ENCODE data around the gene CPB2.

Gene CPB2

DNA sequence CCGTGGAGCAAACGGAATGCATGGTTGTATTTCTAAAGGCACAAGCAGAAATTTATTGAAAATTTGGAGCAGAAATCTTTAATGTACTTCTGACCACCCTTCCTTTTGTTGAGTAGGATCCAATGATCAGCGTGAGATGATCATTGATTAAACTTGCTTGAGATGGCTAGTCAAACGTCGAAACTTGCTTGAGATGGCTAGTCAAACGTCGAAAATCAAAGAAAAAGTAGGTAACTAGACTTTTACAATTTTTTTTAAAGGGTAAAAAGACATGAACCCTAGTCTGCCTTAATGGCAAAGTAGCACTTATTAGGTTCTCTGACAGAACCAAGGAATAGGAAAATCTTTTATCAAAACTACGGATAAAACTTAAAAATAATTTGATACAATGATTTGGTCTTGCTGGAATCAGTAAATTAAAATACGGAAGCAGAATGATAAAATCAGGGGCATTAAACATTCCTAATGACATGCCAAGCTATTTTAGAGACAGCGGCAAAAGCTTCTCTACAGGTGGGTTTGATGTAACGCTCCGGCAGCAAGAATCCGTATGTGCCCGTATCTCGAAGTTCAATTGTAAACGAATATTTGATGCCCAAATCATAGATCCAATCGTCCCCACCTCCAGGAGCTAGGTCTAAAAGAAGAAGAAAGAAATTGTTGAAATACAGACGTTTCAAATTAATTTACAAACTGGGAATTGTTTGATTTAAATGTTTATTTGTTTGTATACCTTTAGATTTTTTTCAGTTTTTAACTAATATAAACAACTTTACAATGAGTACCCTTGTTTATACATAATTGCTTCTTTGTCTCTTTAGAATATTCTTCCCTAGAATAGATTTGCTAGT, 51.4 kb downstream of the CPB2 start:
- DNase-seq (ENCODE audit: low read depth in 2 of 2, low spot score in 1 of 2): no peak

DNA sequence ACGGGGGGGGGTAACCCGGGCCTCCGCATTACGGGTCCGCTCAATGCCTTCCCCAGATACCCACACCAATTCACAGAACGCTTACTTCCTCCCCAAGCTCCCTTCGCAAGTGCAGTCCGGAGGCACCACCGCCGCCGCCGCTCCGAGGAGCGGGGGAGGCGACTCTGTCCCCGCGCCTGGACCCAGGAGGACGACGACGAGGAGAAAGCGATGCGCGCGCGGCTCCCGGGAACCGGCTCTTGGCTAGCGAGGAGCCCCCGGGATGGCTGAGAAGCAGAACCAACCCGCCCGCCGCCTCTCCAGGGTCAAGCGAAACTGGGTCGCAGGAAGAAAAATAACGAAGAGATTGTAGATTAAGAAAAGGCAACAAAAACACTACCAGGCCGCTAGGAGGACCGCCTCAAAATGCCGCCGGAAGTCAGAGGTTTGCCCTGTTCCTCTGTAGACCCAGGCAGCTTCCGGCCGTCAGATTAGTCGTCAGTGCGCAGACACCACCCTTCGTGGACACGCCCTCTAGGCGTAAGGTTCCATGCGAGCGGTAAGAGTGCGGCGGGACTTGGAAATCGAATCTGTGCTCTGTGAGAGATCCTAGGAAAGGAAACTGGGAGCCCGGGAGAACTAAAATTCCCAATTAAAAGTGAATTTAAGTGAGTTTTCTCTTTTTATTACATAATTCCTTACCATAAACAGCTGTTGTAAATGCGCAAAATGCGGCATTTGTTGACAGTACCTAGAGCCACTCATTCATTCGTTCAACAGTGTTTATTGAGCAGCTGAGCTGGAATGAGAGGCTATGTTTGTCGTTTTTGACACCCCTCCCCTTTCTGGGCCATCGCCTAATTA, 52.3 kb downstream of the CPB2 start, which contains the start of gene ZC3H13:
Gene ZC3H13 (minus strand): TSS at position 428 of the 843 bp plus-strand sequence. CDS start 7,239 bp downstream, outside the sequence.
- peak; percentile 77 to 87 for DNase-seq (ENCODE audit: low read depth in 2 of 2, low spot score in 1 of 2)

DNA sequence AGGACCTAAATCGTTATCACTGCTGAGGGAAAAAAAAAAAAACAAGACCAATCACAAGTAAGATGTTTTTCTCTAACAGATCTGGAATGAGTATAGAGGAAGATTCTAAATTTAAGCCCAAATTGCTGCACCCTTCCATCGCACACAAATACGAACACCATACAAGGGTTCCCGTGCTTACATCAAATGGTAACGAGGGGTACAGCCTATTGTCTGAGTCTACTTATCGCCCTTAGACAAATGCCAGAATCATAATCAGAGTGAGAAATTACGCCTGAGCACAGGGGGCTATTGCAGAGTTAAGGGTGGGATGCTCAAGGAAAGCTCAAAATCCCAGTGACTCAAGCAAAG, 52.9 kb downstream of the CPB2 start:
- no peak for DNase-seq (ENCODE audit: low read depth in 2 of 2, low spot score in 1 of 2)

DNA sequence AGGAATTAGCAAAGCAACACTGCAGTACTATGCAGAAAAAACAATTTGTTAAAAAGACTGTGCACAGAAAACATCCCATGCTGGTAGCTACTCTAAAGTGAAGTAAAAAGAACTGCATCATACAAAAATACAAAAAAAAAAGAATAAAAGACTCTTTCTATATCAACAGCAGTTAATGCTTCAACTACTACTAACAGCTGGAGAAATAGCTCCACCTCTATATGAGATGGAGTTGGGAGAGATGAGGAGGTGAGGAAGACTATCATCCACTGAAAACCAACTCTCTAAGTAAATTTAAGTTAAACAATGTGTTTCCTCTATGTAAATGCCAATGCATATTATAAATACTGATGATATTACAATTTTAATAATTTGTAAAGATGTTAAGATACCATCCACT, 54.1 kb downstream of the CPB2 start:
- DNase-seq (ENCODE audit: low read depth in 2 of 2, low spot score in 1 of 2): no peak

DNA sequence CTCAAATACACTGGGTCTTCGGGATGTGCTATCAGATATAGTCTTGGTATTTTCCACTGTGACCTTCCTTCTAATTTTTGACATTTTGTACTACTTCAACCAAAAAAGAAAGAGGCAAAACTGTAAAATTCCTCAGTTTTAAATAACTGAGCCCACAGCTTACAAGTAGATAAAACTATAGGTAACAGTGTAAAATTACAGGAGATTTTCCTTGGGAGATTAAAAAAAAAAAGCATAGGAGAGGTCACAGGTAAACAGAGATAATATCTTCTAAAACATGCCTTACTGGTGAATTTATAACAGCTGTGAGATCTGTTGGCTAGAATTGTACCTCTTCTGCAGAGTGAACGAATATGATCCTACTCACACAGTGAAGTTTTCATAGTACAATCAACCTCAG, 59.4 kb downstream of the CPB2 start:
- DNase-seq (ENCODE audit: low read depth in 2 of 2, low spot score in 1 of 2): no peak

DNA sequence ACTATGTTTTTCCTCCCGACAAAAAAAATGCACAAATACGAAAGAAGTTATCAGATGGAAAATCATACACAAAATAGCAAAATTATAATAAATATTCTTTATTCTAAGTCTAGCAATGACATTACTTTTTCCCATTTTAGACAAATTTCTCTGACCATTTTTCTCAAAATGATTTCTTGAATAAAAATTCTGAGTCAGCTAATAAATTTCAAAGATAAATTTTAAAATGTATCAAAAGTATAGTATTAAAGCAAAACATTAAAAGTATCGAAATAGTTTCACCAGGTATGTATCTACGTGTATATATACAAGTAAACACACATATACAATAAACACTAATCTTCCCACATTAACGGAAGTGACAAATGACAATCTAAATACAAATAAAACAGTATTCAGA, 61.2 kb downstream of the CPB2 start:
- DNase-seq (ENCODE audit: low read depth in 2 of 2, low spot score in 1 of 2): no peak

DNA sequence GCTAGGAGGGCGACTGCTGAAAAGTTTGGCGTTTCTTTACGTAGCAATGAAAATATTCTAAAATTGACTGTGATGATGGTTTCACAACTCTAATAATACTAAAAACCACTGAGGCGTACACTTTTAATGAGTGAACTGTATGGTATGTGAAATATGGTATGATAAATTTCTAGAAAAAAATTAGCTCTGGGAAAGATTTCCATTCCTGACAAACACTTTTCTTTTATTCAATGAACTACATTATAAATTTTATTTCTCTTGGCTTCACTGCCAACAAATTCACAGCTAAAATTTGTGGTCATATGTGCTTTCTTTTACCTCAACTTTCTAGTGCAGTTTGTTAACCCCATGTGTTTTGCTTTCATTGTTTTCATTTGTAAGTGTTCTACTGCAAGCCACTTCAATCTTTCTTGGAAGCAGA, 63.4 kb downstream of the CPB2 start:
- DNase-seq (ENCODE audit: low read depth in 2 of 2, low spot score in 1 of 2): no peak

DNA sequence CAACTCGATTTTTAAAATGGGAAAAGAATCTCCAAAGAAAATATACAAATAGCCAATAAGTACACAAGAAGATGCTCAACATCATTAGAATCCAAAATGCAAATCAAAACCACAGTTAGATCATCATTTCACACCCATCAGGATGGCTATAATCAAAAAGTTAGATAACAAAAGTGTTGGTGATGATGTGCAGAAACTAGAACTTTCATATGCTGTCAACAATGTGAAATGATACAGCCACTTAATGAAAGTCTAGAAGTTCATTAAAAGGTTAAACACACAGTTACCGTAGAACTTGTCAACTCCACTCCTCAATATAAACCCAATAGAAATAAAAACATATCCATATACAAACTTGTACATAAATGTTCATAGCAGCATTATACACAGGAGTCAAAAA, 64.1 kb downstream of the CPB2 start:
- DNase-seq (ENCODE audit: low read depth in 2 of 2, low spot score in 1 of 2): no peak

DNA sequence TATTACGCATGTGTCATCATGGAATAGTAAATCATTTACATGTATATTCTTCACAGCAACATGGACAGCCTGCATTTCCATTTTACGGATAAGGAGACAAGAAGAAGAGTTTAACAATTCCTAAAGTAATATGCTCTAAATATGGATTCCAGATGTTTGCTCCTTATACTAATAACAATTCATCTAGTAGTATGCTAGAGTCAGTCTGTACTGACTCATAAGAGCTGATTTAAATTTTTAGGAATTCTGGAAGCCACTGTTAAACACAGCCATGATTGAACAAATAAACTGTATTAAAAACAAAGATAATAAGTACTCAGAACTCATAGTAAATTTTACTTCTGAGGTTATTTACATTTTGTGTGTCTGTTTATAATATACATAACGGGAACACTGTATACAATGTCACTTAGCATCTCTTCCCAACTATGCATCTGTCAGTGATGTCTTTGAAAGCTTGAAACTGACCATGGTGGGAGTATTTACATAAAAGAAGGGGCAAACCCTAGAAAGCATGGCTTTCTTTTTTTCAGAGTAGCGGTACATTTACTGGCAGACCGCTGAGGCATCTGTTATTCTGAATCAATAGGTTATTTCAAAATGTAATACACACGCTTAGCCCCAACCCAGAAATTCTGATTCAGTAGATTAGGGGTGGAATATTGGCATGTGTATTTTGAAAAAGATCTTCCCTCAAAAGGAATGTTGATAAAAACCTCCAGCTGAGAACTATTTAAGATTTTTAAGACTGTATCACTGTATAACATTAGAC, 65.2 kb downstream of the CPB2 start:
- DNase-seq (ENCODE audit: low read depth in 2 of 2, low spot score in 1 of 2): no peak

DNA sequence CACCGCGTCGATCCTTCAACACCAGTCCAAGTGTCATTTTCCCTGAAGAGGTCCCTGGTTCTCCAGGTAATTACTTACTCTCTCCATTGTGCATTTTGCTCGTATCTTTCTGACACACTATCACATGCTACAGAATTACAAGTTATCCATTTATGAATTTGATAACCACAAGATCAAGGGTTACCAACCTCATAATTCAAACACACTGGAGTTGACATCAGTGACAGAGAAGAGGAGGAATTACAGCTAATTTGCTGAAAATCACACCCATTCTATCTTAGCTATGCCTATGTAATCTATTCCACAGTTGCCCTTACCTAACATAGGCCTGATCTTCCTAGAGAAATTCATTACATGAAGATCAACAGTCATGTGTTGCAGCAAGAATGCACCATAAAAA, 66.5 kb downstream of the CPB2 start:
- DNase-seq (ENCODE audit: low read depth in 2 of 2, low spot score in 1 of 2): no peak

DNA sequence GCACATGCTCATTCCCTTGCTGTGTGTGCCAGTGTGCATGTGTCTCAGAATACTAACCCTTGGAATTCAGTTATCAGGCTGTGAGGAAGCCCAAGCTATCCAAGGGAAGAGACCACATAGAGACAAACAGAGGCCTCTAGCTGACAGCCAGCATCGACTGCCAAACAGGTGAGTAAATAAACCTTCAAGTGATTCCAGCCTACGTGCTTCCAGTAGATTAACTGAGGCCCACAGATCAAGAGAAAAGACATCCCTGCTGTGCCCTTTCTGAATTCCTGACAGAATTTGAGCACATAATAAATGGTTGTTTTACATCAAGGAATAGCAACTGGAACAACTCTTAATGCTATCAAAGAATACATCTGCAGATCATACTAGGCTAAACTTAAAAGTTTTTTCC, 69.8 kb downstream of the CPB2 start:
- DNase-seq (ENCODE audit: low read depth in 2 of 2, low spot score in 1 of 2): no peak

DNA sequence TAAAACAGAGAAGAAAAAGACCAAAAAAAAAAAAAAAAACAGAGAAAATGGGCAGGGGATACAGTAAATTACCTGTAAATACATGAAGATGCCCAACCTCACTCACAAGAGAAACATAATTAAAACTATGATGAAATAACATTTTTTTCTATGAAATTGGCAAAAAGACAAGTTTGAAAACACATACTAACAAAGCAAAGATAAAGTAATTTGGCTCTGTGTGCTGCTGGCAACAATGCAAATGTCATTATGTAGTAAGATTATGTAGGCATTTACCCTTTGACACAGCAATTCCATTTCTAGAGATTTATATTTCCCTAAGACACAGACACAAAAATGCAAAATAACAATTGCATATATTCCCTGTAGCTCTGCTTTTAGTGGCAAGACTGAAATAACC, 72.5 kb downstream of the CPB2 start:
- no peak for DNase-seq (ENCODE audit: low read depth in 2 of 2, low spot score in 1 of 2)

DNA sequence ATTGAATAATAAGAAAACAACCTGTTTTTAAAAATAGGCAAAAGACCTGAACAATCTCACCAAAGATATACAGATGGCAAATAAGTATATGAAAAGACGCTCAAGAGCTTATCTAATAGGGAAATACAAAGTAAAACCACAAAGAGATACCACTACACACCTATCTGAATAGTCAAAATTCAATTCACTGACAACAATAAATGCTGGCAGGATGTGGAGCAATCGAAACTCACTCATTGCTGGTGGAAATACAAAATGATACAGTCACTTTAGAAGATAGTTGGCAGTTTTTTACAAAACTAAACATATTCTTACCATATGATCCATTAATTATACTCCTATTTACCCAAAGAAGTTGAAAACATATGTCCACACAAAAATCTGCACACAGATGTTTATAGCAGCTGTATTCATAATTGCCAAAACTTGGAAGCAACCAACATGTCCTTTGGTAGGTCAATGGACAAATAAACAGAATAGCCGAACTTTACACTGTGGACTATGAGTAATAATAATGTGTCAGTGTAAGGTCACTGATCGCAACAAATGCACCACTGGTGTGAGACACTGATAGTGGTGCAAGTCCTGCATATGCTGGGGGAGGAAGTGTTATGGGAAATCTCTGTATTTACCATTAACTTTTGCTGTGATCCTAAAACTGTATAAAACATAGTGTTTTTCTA, 73.1 kb downstream of the CPB2 start:
- no peak for DNase-seq (ENCODE audit: low read depth in 2 of 2, low spot score in 1 of 2)

DNA sequence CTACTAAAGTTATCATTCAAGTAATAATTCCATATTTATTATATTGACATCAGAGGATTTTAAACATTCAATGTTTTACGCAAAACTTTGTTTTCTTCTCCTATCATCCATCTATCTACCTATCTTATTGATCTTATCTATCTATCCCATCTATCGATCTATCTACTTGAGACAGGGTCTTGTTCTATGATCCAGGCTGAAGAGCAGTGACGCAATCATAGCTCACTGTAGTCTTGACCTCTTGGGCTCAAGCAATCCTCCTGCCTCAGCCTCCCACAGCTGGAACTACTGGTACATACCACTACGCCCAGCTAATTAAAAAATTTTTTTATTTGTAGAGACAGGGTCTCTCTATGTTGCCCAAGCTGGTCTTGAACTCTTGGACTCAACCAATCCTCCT, 79.7 kb downstream of the CPB2 start:
- no peak for DNase-seq (ENCODE audit: low read depth in 2 of 2, low spot score in 1 of 2)

DNA sequence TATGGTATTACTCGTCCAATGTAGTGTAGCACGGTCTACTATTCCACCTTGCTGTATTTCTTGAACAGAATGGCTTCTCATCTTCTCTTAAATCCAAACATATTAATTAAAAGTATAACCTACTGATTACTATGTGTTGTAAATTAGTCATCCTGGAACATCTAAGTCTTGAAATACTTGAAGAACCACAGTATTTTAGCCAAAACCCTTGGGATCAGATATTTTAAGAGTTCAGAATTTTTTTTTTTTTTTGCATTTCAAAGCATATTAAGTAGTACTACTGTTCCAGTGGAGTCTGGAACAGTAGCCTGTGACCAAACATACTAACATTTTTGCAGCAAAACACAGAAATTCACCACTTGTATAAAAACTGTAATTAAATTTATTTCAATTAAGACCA, 82.4 kb downstream of the CPB2 start:
- no peak for DNase-seq (ENCODE audit: low read depth in 2 of 2, low spot score in 1 of 2)

DNA sequence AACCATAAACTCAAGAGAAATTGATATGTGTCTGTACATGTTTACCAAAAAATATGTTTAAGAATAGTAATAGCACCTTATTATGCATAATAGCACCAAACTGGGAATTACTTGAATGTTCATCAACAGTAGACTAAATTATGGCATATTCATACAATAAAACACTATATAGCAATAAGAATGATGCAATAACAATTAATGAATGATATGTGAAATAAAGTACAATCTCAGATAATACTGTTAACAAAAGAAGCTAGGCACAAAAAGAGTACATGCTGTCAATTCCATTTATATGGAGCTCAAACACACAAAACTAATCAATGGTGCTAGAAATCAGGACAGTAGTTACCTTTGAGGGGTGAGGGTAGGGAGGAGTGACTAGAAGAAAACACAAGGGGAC, 88.6 kb downstream of the CPB2 start:
- no peak for DNase-seq (ENCODE audit: low read depth in 2 of 2, low spot score in 1 of 2)

DNA sequence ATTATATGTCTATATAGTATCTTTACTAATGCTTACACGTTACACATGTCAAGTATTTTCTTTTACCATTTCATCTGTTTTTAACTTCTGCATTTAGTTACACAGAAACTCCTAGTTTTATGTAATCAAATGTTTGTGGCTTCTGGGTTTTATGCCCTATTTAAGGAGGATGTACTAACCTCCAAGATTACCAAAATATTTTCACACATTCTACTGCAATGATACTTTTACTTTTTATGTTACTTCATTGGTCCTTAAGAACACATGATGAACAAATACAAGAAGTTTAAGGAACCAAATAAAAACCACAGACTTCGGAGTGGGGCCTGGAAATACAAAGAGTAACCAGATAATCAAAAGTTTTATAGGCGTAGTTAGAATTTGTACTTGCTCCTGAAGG, 89.5 kb downstream of the CPB2 start:
- no peak for DNase-seq (ENCODE audit: low read depth in 2 of 2, low spot score in 1 of 2)

DNA sequence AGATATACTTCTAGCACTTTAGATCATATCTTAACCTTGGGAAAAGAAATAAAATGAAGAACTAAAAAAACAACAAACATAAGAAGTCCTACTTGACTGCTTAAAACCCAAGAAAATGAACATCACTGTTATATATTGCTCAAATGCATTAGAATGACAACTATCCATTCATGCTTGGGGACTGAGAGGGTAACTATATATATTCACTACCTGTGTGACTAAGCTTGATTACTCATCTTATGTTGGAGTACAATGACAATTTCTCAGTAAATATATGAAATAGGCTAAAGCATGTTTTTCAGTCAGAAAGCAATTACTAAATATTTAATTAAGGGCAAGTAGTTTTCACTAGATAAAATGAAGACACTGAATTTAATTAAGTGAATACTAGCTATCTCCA, 92.4 kb downstream of the CPB2 start:
- DNase-seq (ENCODE audit: low read depth in 2 of 2, low spot score in 1 of 2): no peak

DNA sequence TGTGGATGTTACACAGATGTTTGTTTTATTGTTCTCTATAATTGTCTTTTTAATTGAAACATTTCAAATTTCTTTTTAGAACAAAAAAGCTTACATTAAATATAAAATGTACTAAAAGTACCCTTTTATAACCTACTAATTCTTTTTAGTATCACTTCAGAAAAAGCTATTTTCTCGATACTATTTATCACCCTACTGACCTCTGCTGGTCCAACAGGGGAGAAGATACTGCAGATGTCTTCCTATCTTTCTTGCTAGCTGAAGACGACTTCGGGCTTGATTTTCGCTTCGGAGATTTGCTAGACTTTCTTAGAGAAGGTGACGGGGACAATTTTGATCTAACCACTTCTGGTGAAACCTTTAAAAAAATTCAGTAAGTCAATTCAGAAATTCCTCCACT, 94.7 kb downstream of the CPB2 start:
- no peak for DNase-seq (ENCODE audit: low read depth in 2 of 2, low spot score in 1 of 2)

DNA sequence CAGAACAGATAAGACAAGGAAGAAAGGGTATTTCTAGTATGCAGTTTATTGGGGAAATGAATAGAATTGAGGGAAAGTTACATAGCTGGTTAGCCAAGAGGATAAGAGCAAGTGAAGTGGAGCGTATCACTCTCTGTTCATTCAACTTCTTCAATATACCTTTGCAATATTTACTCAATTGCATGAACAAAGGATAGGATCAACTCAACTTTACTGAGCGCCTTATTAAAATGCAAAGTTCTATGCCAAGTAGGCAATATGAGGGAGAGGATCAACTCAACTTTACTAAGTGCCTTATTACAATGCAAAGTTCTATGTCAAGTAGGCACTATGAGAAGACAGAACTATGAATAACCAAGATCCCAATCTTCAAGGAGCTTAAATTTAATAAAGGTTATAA, 96.2 kb downstream of the CPB2 start:
- no peak for DNase-seq (ENCODE audit: low read depth in 2 of 2, low spot score in 1 of 2)

All from stimulated activated CD8-positive, alpha-beta memory T cell treated with anti-CD3 and anti-CD28 coated beads, Interleukin-4, amount 100 ng/mL, for 1 hour (primary cell).